Ammon's horn (tissue), 1 donor: Measurements from ENCODE around the gene CER1.

Experiments
- DNase-seq: peaks from one replicate; pipeline ENCODE4 v3.0.0-alpha.2; 2016; ENCODE audit warnings: low spot score

The CER1 gene

DNA sequence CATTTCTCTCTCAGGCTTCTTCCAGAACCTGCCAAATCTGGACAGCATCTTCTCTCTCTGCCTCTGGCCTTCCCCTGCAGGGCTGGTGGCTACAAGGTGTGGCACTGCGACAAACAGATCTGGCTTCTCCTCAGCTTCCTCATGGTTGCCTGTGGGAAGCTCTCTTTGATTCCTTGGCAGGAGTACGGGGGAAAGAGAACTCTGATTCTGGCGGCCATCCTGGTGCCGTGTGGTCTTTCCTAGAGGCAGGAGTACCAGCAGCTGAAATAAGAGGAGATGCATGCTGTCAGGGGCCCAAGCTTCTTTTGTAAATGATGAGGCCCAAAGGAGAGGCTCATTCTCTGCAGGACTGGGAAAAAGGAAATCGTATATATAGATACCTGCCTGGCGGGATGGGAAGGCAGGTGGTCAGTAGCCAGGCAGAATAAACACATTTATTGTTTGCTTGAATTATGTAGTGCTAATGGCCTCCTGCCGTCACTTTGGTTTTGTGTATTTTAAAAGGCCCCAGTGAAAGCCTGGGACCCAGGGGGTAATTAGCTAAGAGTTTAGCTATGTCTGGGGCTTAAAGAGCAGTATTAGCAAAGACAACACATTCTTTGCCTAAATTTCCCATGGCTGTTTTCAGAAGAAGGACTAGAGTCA is at the start of gene CER1:
Gene CER1 (minus strand): TSS at position 343 of the 645 bp plus-strand sequence. CDS start 61 bp downstream, at position 282.
- DNase-seq: no peak

DNA sequence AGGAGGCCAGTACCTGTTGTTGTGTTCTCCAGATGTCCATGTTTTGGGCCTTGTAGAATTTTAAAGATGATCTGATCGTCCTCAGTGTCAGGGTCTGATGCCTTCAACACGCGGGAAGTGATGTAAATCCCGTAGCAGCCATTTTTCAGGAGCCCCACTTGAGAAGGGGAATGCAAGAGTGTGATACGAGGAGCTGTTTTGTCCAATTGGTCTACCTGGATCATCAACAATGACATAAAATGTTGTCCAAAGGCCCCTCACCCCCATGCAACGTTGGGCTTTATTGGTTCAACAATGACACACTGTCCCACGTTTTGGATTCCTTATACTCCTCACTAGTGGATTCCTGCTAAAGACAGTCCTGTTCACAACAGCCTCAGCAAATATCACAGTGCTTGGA is 48.1 kb upstream of the CER1 start:
- no peak for DNase-seq

- DNase-seq: peak; percentile 51
Measured at GRCh38 chr9:14769230-14769571, 46.7 kb upstream of the CER1 start.

- DNase-seq: peak; percentile 56
Measured at GRCh38 chr9:14768405-14769229, 46.1 kb upstream of the CER1 start.

- no peak for DNase-seq
Measured at GRCh38 chr9:14766299-14766698, 43.8 kb upstream of the CER1 start.

DNA sequence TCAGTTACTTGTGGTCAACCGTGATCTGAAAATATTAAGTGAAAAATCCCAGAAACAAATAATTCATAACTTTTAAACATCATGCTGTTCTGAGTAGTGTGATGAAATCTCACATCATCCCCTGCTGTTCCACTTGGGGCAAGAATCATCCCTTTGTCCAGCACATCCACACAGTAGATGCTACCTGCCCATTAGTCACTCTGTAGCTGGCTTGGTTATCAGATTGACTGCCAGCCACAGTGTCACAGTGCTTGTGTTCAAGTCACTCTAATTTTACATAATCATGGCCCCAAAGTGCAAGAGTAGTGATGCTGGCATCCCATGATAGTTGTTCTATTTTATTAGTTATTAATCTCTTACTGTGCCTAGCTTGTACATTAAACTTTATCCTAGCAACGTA is 39.1 kb upstream of the CER1 start:
- DNase-seq: no peak

- no peak for DNase-seq
Measured at GRCh38 chr9:14760060-14760459, 37.5 kb upstream of the CER1 start.

DNA sequence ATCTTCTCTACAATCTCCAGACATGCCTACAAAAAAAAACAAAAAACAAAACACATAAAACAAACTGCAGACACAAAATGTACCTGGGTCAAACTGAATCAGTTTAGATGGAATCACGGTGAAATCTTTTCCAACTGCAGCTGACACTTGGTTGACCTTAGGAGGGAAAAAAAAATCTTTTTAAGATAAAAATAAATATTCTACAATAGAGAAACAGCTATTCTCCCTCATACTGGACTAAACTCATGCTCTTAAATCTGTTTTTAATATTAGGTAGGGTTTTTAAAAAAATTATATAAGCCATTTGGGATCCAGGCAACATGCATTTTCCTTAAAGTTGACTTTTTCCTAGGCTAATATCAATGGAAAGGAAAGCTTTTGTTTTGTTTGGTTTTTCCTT is 33.8 kb upstream of the CER1 start:
- DNase-seq: no peak

DNA sequence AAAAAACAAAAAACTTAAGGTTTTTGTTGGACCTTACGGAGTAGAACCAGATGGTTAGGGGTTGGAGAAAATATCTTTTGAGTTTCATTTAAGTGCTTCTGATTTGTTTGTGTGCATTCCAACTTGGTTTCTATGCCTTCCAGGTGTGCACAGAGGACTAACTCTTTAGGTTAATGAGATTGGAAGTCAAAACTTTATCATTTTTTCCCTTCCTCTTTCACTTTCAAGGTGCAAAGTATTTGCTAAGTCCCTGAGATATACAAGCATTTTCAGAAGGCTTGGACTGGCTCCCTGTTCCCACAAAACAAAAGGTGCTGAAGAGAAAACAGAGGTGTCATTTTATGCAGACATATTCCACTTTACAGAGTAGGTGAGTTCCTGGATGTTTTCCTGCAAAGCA is 30.3 kb upstream of the CER1 start:
- DNase-seq: no peak

GRCh38 chr9:14752271-14752670 is 29.7 kb upstream of the CER1 start:
- no peak for DNase-seq

GRCh38 chr9:14750821-14751220 is 28.3 kb upstream of the CER1 start:
- no peak for DNase-seq

GRCh38 chr9:14749741-14750211 is 27.2 kb upstream of the CER1 start:
- no peak for DNase-seq

DNA sequence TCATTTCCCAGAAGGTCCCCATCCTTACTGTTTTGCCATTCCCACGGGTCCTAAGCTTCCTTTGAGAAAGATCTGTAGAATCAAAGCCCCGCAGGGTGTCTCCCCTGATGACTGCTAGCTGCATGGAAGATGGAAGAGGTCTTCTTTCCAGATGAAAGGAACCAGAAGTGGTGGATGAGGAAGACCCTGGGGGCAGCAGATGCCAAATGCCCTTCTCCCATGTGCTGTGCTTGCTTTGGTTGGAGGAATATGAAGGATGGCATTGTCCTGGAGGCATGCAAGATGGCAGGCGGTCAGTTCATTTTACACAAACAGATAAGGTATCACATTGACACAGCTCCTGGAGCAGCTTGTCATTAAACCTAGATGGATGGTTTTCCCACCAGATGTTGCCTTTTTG is 25.8 kb upstream of the CER1 start:
- DNase-seq: no peak

DNA sequence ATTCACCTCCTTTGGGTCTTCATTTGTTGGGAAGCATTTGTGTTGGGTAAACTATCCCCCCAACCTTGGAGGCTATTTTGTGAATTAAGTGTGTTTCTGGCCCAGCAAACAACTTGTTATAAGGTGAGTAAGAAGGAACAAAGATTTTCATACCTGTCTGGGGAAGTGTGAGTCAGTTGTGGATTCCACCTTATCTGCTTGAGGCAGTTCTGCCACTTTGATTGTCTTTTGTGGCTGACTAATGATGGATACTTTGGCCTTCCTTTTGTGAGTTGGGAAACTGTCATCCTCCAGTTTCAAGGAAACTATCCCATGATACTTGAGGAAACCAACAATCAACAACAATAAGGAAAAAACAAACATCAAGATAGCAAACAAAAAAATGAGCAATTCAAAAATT is 24.6 kb upstream of the CER1 start:
- no peak for DNase-seq

DNA sequence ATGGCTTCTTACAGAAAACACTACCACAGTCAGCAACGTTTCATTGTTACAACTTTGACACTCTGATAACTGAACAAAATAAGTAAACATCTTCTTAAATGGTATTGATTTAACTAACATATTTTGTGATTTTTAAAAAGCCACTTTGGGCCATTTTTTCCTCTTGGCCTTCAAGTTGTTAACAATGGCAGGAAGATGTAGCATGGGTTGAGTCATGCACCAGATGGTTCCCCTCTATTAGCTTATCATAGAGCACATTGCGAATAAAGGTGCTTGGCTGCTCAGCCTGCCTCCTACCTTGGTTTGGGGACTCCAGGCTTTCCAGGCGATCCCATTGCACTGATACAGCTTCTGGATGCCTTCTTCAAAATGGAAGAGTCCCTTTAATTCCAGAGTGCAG is 24.1 kb upstream of the CER1 start:
- no peak for DNase-seq

DNA sequence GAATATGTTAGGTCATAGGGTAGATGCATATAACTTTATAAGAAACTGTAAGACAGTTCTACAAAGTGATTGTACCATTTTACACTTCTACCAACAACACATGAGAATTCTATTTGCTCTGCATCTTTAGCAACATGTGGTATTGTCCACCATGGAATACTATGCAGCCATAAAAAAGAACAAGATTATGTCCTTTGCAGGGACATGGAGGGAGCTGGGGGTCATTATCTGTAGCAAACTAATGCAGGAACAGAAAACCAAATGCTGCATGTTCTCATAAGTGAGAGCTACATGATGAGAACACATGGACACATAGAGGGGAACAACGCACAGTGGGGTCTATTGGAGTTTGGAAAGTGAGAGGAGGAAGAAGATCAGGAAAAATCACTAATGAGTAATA is 22.2 kb upstream of the CER1 start:
- no peak for DNase-seq

DNA sequence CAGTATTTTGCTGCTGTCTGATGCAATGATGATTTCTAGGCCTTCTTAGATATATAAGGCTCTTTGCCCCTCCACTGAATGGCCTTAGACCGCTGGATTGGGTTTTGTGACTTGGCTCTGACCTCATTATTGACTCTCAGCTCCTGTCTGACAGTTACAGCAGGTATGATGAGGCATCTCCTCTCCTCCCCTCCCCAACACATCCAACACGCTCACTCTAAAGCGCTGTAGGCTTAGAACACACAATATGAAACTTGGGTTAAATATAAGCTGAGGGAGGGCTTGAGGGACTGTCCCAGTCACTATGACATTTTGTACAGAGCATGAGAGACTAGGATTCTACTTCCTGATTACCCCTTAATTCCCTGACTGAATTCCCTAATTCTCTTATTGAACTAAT is 18.8 kb upstream of the CER1 start:
- DNase-seq: no peak

DNA sequence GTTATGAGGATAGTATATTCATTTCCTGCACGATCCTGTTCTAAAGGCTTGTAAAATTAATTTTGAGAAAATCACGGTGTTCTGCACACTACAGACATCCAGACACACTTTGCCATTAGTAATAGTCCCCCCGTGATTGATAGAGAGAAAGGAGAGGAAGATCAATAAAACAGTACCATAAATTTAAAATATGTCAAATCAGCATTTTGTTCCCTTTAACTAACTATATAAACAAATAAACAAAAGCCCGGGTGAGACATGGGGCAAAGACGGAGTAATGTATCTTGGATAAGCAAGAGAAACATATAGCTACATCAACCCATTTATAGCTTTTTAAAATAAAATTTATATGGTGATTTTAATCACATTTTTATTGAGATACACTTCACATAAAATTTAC is 10.6 kb upstream of the CER1 start:
- DNase-seq: no peak

DNA sequence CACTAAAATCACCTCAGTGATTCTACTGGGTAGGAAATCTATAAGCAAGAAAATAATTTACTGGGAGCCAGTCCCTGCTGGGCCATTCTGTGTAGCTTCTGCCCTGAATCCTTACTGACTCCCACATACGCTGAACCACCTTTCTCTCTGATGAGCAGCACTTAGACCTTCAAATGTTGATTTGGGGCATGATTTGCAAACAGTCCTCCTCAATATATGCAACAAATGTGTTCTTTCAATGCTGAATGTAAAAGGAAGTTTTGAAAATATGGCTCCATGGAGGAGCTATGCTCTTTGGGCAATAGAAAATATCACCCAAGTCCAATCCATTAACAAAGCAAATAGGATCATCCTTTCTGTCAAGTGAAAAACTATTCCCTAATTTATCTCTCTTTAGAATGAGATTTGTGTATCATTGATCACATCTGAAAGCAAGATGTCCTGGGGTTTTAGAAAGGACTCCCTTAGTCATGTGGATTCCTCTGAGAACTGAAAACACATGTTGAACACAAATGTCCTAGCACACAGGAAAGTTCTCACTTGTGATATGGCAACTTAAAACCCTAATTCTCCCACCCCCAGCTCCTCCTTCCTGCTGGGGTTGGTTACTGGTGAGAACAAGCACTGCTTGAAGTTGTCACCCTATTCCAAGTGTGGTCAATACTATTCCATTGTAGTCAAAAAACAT is 8.9 kb upstream of the CER1 start:
- no peak for DNase-seq

GRCh38 chr9:14730461-14730898 is 7.9 kb upstream of the CER1 start:
- DNase-seq: peak; percentile 18

DNA sequence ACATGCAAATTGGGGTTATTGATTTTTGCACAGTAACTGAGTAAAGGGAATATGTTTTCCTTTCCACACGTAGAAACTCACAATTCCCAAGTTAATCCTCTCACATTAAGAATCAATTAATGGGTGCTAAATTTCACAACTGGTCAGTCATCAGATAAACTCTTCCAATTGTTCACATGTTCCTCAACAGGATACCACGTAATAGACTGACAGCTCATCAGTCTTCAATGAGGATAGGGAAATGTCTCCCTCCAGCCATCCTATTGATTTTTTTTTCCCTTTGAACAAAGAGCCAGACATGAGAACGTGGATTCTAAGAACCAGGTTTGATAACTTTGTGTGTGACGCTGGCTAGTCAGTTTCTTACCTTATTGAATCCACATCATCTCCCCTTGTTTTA is 768 bp upstream of the CER1 start:
- no peak for DNase-seq

DNA sequence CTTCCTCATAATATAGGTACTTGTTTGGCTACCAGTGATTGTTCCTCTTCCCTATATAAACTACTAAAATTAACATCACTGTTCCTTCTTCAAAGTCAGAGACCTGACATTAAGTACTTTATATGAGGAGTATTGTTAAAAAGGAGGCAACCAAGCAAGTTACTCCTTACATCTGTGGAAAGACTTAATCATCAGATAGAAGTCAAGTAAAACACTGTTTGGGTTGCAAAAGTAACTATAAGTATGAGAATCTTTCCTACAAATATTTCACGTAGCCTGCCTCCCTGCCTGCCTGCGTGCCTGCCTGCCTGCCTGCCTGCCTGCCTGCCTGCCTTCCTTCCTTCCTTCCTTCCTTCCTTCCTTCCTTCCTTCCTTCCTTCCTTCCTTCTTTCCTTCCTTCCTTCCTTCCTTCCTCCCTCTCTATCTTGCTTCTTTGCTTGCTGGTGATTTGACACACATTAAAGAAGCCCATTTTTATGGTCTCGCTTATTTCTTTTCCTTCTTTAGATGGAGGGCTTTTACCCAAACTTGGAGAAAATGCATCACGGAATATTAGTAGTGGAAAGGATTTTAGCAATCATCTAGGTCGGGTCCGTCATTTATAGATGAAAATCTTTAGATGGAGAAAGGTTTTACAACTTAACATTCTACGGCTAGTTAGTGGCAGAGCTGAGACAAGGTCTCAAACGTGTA is 3.2 kb downstream of the CER1 start:
- no peak for DNase-seq
